Measurements from ENCODE around the gene ADARB2.

The ADARB2 gene

DNA sequence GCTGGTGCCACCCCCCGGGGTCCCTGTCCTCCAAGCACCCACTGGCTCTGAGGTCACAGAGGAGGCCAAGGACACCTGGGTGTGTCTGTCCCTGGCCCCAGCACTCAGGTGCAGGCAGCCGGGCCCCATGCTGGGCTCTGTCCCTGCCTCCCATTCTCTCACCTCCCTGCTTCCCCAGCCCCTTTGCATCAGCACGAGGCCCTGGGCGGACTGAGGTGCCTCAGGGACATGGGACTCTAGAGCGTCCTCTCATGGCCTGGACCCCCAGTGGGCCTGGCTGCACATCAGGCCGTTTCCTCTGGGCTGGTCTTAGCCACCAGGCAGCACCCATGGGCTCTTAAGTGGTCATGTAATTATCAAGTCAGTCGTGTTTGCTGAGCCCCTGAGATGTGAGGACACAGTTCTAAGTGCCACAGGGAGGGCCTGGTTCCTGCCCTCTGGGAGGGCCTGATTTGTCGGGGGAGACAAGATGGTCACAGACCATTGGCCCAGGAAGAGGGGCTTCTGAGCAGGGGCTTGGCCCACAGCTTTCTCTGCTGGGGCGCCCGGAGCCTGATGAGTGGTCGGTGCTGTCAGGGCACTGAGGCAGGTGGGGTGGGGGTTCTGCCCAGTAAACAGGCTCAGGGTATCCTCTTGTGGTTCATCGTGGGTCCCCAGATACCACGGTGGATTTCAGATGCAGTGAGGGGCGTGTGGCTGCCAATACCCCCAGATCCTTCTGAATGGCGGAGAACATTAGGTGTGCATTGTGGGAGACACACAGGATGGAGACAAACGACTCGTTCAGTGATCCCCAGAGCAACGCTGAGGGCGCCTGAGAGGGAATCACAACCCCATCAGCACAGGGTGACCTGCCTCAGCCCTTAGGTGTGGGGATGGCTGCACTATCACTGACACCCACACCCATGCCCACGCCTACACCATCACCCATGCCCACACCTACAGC, 528.7 kb downstream of the ADARB2 start:
- TF ChIP-seq, protein P1, sequence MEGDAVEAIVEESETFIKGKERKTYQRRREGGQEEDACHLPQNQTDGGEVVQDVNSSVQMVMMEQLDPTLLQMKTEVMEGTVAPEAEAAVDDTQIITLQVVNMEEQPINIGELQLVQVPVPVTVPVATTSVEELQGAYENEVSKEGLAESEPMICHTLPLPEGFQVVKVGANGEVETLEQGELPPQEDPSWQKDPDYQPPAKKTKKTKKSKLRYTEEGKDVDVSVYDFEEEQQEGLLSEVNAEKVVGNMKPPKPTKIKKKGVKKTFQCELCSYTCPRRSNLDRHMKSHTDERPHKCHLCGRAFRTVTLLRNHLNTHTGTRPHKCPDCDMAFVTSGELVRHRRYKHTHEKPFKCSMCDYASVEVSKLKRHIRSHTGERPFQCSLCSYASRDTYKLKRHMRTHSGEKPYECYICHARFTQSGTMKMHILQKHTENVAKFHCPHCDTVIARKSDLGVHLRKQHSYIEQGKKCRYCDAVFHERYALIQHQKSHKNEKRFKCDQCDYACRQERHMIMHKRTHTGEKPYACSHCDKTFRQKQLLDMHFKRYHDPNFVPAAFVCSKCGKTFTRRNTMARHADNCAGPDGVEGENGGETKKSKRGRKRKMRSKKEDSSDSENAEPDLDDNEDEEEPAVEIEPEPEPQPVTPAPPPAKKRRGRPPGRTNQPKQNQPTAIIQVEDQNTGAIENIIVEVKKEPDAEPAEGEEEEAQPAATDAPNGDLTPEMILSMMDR (IDR thresholded peaks at IDR 0.05; ENCODE audit: extremely low read depth, insufficient read depth, missing control alignments) = no peak
- DNase-seq (ENCODE audit: low spot score) = no peak
- in situ Hi-C loops (cut with MboI; ENCODE audit: low pct_unique_long_range_greater_than_20kb, low sequenced_read_pairs, unreplicated experiment) = no loop called here

GRCh38 chr10:1206601-1207000, 530.7 kb downstream of the ADARB2 start:
- in situ Hi-C loops (cut with MboI; ENCODE audit: low pct_unique_long_range_greater_than_20kb, low sequenced_read_pairs, unreplicated experiment) = no loop called here

DNA sequence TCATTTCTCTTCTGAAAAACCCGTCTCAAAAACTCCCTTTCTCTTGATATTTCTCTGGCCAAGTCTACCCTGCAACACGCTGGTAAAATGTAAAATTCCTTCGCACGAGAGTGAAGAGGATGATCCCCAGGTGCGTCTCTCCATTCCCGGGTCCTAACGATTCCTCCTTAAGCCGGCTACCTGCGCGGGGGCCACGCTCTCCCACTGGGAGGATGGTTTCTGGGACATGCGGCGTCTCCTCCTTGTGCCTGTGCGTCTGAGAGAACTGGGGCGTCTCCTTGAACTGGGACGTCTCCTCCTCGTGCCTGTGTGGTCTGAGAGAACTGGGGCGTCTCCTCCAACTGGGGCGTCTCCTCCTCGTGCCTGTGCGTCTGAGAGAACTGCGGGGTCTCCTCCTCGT, 531.2 kb downstream of the ADARB2 start:
- no peak for DNase-seq (ENCODE audit: low spot score)
- in situ Hi-C loops (cut with MboI; ENCODE audit: low pct_unique_long_range_greater_than_20kb, low sequenced_read_pairs, unreplicated experiment) = no loop called here
- TF ChIP-seq, protein P1 (IDR thresholded peaks at IDR 0.05; ENCODE audit: extremely low read depth, insufficient read depth, missing control alignments) = no peak

More at GRCh38 chr10:1206601-1207000, 530.7 kb downstream of the ADARB2 start:
- TF ChIP-seq, protein P1 (IDR thresholded peaks at IDR 0.05; ENCODE audit: extremely low read depth, insufficient read depth, missing control alignments) = no peak
- no peak for DNase-seq (ENCODE audit: low spot score)

- in situ Hi-C loops (cut with MboI; ENCODE audit: low pct_unique_long_range_greater_than_20kb, low sequenced_read_pairs, unreplicated experiment) = no loop called here
- DNase-seq (ENCODE audit: low spot score) = no peak
- TF ChIP-seq, protein P1 (IDR thresholded peaks at IDR 0.05; ENCODE audit: extremely low read depth, insufficient read depth, missing control alignments) = no peak
These were observed 531.8 kb downstream of the ADARB2 start for GRCh38 chr10:1205450-1206030.

- DNase-seq (ENCODE audit: low spot score) = peak; percentile 21
- in situ Hi-C loops (cut with MboI; ENCODE audit: low pct_unique_long_range_greater_than_20kb, low sequenced_read_pairs, unreplicated experiment) = no loop called here
- TF ChIP-seq, protein P1 (IDR thresholded peaks at IDR 0.05; ENCODE audit: extremely low read depth, insufficient read depth, missing control alignments) = no peak
These were observed 532.6 kb downstream of the ADARB2 start for GRCh38 chr10:1204434-1205326.

DNA sequence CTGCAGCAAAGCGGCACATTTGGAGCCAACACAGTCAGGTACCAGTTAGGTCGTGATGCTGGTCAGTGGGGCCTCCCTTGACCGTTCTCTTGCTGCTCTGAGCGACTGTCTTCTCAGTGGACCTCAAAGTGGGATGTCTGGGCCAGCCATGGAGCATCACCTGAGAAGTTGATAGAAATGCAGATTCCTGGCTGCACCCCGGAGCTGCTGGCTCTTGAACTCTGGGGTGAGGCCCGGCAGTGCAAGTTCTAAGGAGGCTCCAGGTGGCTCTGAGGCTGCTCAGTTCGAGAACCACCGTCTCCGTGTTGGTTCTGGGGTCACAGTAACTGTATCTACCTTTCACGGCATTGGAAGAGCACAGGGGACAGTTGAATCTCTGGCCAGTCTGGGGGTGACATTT, 533.6 kb downstream of the ADARB2 start:
- DNase-seq (ENCODE audit: low spot score) = no peak
- in situ Hi-C loops (cut with MboI; ENCODE audit: low pct_unique_long_range_greater_than_20kb, low sequenced_read_pairs, unreplicated experiment) = no loop called here
- TF ChIP-seq, protein P1 (IDR thresholded peaks at IDR 0.05; ENCODE audit: extremely low read depth, insufficient read depth, missing control alignments) = no peak
